Thyroid gland (tissue), 4 donors: ENCODE data around the gene NPAS4.
A peak's percentile ranks its signal among the peaks of the same experiment; 100 is the strongest.

ENCODE experiments used
- POLR2A ChIP-seq, 2 donors: fragments of 450-650 bp; IDR thresholded peaks; one replicate each; pipeline ENCODE4 v1.6.1; 2017; ENCODE audit warnings: antibody characterized with exemption in 2 of 2, mild to moderate bottlenecking in 2 of 2, moderate library complexity in 1 of 2
- TF ChIP-seq, protein P1 (sequence below), 6 experiments: fragments of 200-600 bp in 3 of 6; fragments of 450-650 bp in 3 of 6; sonication (generic) in 3 of 6; IDR thresholded peaks; one replicate each; pipeline ENCODE4 v1.5.1; 2016 to 2019; ENCODE audit warnings: antibody characterized with exemption in 6 of 6, mild to moderate bottlenecking in 2 of 6, inconsistent platforms in 1 of 6, moderate library complexity in 1 of 6

DNA sequence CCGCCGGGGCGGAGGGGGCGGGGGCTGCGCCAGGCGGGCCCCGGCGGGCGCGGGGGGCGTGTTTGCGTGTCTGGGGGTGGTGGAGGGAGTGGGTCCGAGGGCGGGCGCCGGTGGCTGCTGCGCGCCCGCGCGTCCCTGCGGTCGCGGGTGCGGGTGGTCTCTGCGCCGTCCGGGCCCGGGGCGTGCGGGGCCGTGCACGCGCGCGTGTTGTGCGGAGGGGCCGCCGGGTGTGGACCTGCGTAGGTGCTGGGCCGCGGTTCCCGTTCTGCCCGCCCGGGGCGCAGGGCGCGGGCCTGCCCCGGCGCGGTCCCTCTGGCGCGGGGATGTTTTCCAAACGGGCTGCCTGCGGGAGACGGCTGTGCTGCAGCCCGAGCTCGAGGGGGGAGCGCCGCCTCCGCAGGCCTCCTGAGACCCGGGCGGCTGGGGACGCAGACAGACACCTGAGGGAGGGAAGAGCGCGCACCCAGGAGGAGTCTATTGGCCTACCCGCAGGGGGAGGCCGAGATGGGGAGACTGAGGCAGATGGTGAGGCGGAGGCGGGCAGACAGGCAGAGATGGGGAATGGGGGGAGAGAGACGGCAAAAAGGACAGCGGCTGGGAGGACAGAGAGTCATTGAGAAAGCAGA lies 46.3 kb downstream of the NPAS4 start:
- TF ChIP-seq, protein P1, sequence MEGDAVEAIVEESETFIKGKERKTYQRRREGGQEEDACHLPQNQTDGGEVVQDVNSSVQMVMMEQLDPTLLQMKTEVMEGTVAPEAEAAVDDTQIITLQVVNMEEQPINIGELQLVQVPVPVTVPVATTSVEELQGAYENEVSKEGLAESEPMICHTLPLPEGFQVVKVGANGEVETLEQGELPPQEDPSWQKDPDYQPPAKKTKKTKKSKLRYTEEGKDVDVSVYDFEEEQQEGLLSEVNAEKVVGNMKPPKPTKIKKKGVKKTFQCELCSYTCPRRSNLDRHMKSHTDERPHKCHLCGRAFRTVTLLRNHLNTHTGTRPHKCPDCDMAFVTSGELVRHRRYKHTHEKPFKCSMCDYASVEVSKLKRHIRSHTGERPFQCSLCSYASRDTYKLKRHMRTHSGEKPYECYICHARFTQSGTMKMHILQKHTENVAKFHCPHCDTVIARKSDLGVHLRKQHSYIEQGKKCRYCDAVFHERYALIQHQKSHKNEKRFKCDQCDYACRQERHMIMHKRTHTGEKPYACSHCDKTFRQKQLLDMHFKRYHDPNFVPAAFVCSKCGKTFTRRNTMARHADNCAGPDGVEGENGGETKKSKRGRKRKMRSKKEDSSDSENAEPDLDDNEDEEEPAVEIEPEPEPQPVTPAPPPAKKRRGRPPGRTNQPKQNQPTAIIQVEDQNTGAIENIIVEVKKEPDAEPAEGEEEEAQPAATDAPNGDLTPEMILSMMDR (IDR thresholded peaks at IDR 0.05), result peak in 5 of 6 experiments; percentile 13 to 46 (median 45)
- no peak for TF ChIP-seq POLR2A (IDR thresholded peaks at IDR 0.05)
